ENCODE measurements around the gene IGFBP7. TPM values are rescaled to one million over a fixed set of nuclear protein-coding genes. Genes with fewer than 3 reads are reported as not detected.

The IGFBP7 gene
- total RNA-seq, 2 experiments from 2014 or later, result not detected

DNA sequence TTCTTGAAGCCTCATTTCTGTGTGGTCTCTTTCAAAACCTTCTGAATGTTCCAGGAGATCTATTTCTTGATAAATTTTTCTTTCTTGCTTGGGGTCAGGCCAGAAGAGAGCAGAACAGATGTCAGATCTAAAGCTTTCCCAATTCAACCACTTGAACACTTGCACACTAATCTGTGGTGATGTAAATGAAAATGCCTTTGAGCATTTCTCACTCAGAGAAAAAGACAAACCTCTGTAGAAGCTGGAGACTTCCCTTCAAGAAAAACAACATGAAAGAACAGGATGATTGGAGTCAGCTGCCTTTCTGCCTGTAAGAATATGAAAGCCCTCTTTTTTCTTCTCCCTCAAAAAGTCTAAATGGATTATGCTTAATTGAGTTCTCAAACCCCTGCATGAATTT is 11.2 kb downstream of the IGFBP7 start:
- H3K27ac ChIP-seq (ENCODE audit: low read depth, low read length, poor library complexity, severe bottlenecking), result no peak overlapping the region
- no peak for TF ChIP-seq EZH2phosphoT487 (IDR thresholded peaks at IDR 0.05; ENCODE audit: borderline replicate concordance, low read depth, low read length)
- TF ChIP-seq CTCF (conservative IDR thresholded peaks at IDR 0.05; ENCODE audit: low read length), result no peak
- no peak overlapping the region for H2AFZ ChIP-seq (ENCODE audit: low read length)
- DNase-seq (ENCODE audit: low spot score), result no peak
- ChIA-PET POLR2A (no interaction called here), CTCF (ENCODE audit: unreplicated experiment) (no interaction called here)
- H3K79me2 ChIP-seq (ENCODE audit: insufficient read depth, low read depth, low read length), result no peaks in the 10 kb centered on the region
- H4K20me1 ChIP-seq (ENCODE audit: insufficient read depth, low read length), result no peaks in the 10 kb centered on the region
- intact Hi-C loops (cut with micrococcal nuclease; ENCODE audit: unreplicated experiment), result no loop called here
- H3K36me3 ChIP-seq (ENCODE audit: insufficient read depth, low read length), result no peaks in the 10 kb centered on the region
- H3K4me2 ChIP-seq (ENCODE audit: low read length), result no peak overlapping the region
- no peaks in the 10 kb centered on the region for H3K4me1 ChIP-seq (ENCODE audit: insufficient read depth, low read length, poor library complexity, severe bottlenecking)
- H3K9me2 ChIP-seq (ENCODE audit: insufficient read depth, low read length), result no peaks in the 10 kb centered on the region
- no peak overlapping the region for H3K4me3 ChIP-seq (ENCODE audit: low read depth, low read length, poor library complexity, severe bottlenecking)
- no peaks in the 10 kb centered on the region for H3K9me3 ChIP-seq (ENCODE audit: low read length)
- BruUV-seq (replicated peaks), result no TSS peak

DNA sequence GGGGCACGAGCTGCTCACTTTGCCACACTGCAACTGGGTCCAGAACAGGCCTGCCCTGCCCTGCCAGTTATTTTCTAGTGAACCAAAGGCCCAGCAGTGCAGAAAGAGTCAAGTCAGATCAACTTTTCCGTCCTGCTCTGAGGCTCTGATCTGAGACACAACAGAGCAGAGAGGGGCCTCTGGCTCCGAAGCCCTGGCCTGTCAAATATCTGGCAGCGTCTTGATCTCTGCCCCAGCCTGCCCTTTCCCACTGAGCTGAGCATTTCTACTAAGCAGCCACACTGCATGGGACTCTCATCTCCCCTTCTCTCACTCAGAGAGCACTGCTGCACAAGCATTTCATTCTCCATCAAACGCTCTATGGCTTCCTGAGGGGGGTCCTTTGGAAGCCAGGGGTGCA is 11.8 kb downstream of the IGFBP7 start:
- Histone ChIP-seq H3K9me3 (ENCODE audit: low read length) (no peaks in the 10 kb centered on the region), H2AFZ (ENCODE audit: low read length) (no peak overlapping the region), H3K4me1 (ENCODE audit: insufficient read depth, low read length, poor library complexity, severe bottlenecking) (no peaks in the 10 kb centered on the region), H3K4me2 (ENCODE audit: low read length) (no peak overlapping the region), H3K9me2 (ENCODE audit: insufficient read depth, low read length) (no peaks in the 10 kb centered on the region), H3K79me2 (ENCODE audit: insufficient read depth, low read depth, low read length) (no peaks in the 10 kb centered on the region), H4K20me1 (ENCODE audit: insufficient read depth, low read length) (no peaks in the 10 kb centered on the region), H3K4me3 (ENCODE audit: low read depth, low read length, poor library complexity, severe bottlenecking) (no peak overlapping the region), H3K36me3 (ENCODE audit: insufficient read depth, low read length) (no peaks in the 10 kb centered on the region), H3K27ac (ENCODE audit: low read depth, low read length, poor library complexity, severe bottlenecking) (no peak overlapping the region)
- TF ChIP-seq CTCF (conservative IDR thresholded peaks at IDR 0.05; ENCODE audit: low read length) (no peak), EZH2phosphoT487 (IDR thresholded peaks at IDR 0.05; ENCODE audit: borderline replicate concordance, low read depth, low read length) (no peak)
- intact Hi-C loops (cut with micrococcal nuclease; ENCODE audit: unreplicated experiment), result no loop called here
- BruUV-seq (replicated peaks), result no TSS peak
- CTCF ChIA-PET (ENCODE audit: unreplicated experiment), result no interaction called here
- no peak for DNase-seq (ENCODE audit: low spot score)
- POLR2A ChIA-PET, result no interaction called here

GRCh38 chr4:57097711-57098110 is 12.5 kb downstream of the IGFBP7 start:
- no peak for DNase-seq (ENCODE audit: low spot score)
- TF ChIP-seq CTCF (conservative IDR thresholded peaks at IDR 0.05; ENCODE audit: low read length) (no peak), EZH2phosphoT487 (IDR thresholded peaks at IDR 0.05; ENCODE audit: borderline replicate concordance, low read depth, low read length) (no peak)
- H3K27ac ChIP-seq (ENCODE audit: low read depth, low read length, poor library complexity, severe bottlenecking), result no peak overlapping the region
- no peak overlapping the region for H3K4me3 ChIP-seq (ENCODE audit: low read depth, low read length, poor library complexity, severe bottlenecking)
- ChIA-PET POLR2A (no interaction called here), CTCF (ENCODE audit: unreplicated experiment) (no interaction called here)
- no TSS peak for BruUV-seq (replicated peaks)
- H3K9me3 ChIP-seq (ENCODE audit: low read length), result no peaks in the 10 kb centered on the region
- H3K79me2 ChIP-seq (ENCODE audit: insufficient read depth, low read depth, low read length), result no peaks in the 10 kb centered on the region
- H3K9me2 ChIP-seq (ENCODE audit: insufficient read depth, low read length), result no peaks in the 10 kb centered on the region
- H3K4me2 ChIP-seq (ENCODE audit: low read length), result no peak overlapping the region
- no peaks in the 10 kb centered on the region for H3K36me3 ChIP-seq (ENCODE audit: insufficient read depth, low read length)
- no peaks in the 10 kb centered on the region for H4K20me1 ChIP-seq (ENCODE audit: insufficient read depth, low read length)
- intact Hi-C loops (cut with micrococcal nuclease; ENCODE audit: unreplicated experiment), result no loop called here
- no peak overlapping the region for H2AFZ ChIP-seq (ENCODE audit: low read length)
- no peaks in the 10 kb centered on the region for H3K4me1 ChIP-seq (ENCODE audit: insufficient read depth, low read length, poor library complexity, severe bottlenecking)
